Right lobe of liver (tissue), 6 donors: ENCODE results near the gene FMNL2. TPM values are rescaled to one million over a fixed set of nuclear protein-coding genes. Genes with fewer than 3 reads are reported as not detected.

Source experiments
- ATAC-seq, 4 donors: fragments of 200-7000 bp; cut with Tn5 transposase; one replicate each; pipeline ENCODE4 v1.9.1; 2020; ENCODE audit warnings: mild to moderate bottlenecking in 4 of 4, moderate library complexity in 4 of 4
- DNase-seq, 3 donors: peaks; one replicate each; pipeline ENCODE4 v3.0.0-alpha.2; 2020
- H3K27ac ChIP-seq, 3 donors: fragments of 200-600 bp; one replicate each; pipeline ENCODE4 v1.8.0; 2022
- H3K27me3 ChIP-seq, 2 donors: fragments of 200-600 bp; one replicate each; pipeline ENCODE4 v1.8.0; 2022
- H3K36me3 ChIP-seq, 4 donors: fragments of 200-600 bp; sonication (generic) in 1 of 4; one replicate each; pipeline versions ENCODE4 v1.5.1 to v1.8.0; 2017 to 2022; ENCODE audit warnings: control low read depth in 1 of 4
- H3K4me1 ChIP-seq, 4 donors: fragments of 200-600 bp; sonication (generic) in 1 of 4; one replicate each; pipeline versions ENCODE4 v1.5.1 to v1.8.0; 2017 to 2022; ENCODE audit warnings: control low read depth in 1 of 4
- H3K4me3 ChIP-seq, 3 donors: fragments of 200-600 bp; one replicate each; pipeline ENCODE4 v1.8.0; 2022
- H3K9me3 ChIP-seq, 4 donors: fragments of 200-600 bp; sonication (generic) in 1 of 4; one replicate each; pipeline versions ENCODE4 v1.5.1 to v1.8.0; 2017 to 2022; ENCODE audit warnings: control low read depth in 1 of 4
- CTCF ChIP-seq, 4 donors: fragments of 200-600 bp in 3 of 4; fragments of 450-650 bp in 1 of 4; IDR thresholded peaks; one replicate each; pipeline versions ENCODE4 v1.5.1 to v1.8.0; 2016 to 2022; ENCODE audit warnings: antibody characterized with exemption in 4 of 4, mild to moderate bottlenecking in 2 of 4
- POLR2A ChIP-seq: fragments of 450-650 bp; IDR thresholded peaks from one replicate; pipeline ENCODE4 v1.6.1; 2017; ENCODE audit warnings: antibody characterized with exemption, mild to moderate bottlenecking
- WGBS: methylation state at CpG from one replicate; pipeline ENCODE4 v1.1.6; 2018; ENCODE audit warnings: low coverage, low lambda C conversion rate; ENCODE audit not compliant: insufficient coverage; ENCODE audit errors: missing lambda C conversion rate; 5-methylcytosine and 5-hydroxymethylcytosine counted together
- intact Hi-C, 2 donors: fragments of 100-400 bp; cut with DNase I; formaldehyde crosslinking; loops; one replicate each; pipeline versions ENCODE4 v1.11.2 to v1.14.1; 2022
- total RNA-seq, 6 experiments: library from RNA; depleted of rRNA in 2 of 6; stranded (reverse); fragments of >200 nt in 2 of 6; fragmentation: NEBNext Ultra II Directional in 3 of 6; extraction: Animal tissue kit (Norgen Biotek cat#: 25700) in 3 of 6; gene quantifications; one replicate each; pipeline versions ENCODE4 v1.1.0 to v1.2.4, GENCODE V29; 2016 to 2023
- donor health status: DM: no; HTN: yes; CAD: no.
- donor health status: DM: no; HTN: no; CAD: no.
- donor health status: DM: no; HTN: no; CAD: no.
- donor health status: DM: no; HTN: yes; CAD: no.
- donor health status: DM: no; HTN: yes; CAD: no.

FMNL2 gene
- total RNA-seq, 6 experiments from 2014 or later, result 3.5 to 12.1 (median 7.1) TPM

DNA sequence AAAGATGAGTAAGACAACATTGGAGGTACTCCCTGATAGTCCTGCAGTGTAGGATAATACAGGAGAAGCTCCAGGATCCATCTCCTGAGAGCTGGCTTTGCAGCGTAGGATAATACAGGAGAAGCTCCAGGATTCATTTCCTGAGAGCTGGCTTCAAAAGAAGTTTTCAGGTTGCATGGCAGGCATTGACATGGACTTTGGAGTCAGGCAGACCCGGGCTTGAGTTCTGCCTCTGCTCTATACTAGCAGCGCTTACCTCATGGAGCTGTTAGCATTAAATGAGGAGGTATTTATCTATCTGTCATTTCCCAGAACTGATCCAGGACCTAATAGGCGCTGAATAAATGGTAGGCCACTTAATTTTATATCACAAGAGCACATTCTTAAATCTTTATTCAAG, 97.8 kb downstream of the FMNL2 start:
- Histone ChIP-seq H3K36me3 (no peaks in the 10 kb centered on the region), H3K9me3 (no peaks in the 10 kb centered on the region), H3K4me3 (no peak overlapping the region), H3K27ac (peak overlapping the region in 1 of 3 donors; percentile 21), H3K4me1 (no peaks in the 10 kb centered on the region), H3K27me3 (no peaks in the 10 kb centered on the region)
- 67% methylated on average over 4 of the region's 4 CpGs for WGBS
- ATAC-seq (peak in 2 of 4 donors; percentile 12 to 37), DNase-seq (no peak)
- intact Hi-C loops, result no loop called here
- TF ChIP-seq CTCF (IDR thresholded peaks at IDR 0.05) (no peak), POLR2A (no peak)

DNA sequence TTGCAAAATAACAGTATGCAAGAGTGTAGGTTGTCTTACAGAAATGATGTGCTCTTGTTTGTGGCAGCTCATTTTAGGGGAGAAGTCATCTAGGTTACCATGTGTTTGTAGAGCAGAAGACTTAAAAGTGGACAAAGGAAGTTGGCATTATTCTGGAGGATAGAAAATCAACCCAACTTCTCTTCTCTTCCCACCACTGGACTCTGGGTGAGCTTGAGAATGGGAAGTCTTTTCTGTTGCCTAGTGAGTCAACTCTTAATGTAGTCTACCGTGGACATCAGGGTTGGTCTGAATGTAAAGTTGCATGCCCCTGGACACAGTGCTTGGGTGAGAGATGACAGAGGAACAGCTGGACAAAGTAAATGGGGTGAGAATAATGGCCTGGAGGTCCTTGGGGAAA, 98.3 kb downstream of the FMNL2 start:
- Histone ChIP-seq H3K27ac (peak overlapping the region in 1 of 3 donors; percentile 21), H3K27me3 (no peaks in the 10 kb centered on the region), H3K36me3 (no peaks in the 10 kb centered on the region), H3K4me1 (no peaks in the 10 kb centered on the region), H3K4me3 (no peak overlapping the region), H3K9me3 (no peaks in the 10 kb centered on the region)
- ATAC-seq (peak in 3 of 4 donors; percentile 19 to 49 (median 37)), DNase-seq (no peak)
- intact Hi-C loops, result no loop called here
- 85% methylated on average over 1 of the region's 1 CpG for WGBS
- TF ChIP-seq CTCF (IDR thresholded peaks at IDR 0.05) (no peak), POLR2A (no peak)

DNA sequence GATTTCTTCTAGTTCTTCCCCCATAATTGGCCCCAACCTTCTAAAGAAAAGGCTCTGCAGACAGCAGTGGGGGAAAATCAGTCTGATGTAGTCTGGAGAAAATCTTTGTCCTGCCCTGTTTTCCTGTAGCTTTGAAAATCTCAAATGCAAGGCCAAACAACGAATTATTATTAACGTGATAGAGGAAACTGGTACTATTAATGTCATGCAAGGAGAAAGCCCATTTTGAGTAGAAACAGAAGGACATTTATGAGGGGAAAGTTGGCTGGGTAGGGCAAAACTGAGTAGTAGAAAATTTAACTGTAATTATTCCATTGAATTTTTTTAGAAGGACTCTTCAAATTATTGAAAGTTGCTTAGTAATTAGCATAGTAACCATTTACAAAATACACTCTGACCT, 98.8 kb downstream of the FMNL2 start:
- Histone ChIP-seq H3K27me3 (no peaks in the 10 kb centered on the region), H3K4me3 (no peak overlapping the region), H3K36me3 (no peaks in the 10 kb centered on the region), H3K27ac (no peak overlapping the region), H3K9me3 (no peaks in the 10 kb centered on the region), H3K4me1 (no peaks in the 10 kb centered on the region)
- no peak for TF ChIP-seq CTCF (IDR thresholded peaks at IDR 0.05)
- no peak for TF ChIP-seq POLR2A
- 41% methylated on average over 2 of the region's 2 CpGs for WGBS
- ATAC-seq, result no peak
- no peak for DNase-seq
- intact Hi-C loops, result no loop called here

DNA sequence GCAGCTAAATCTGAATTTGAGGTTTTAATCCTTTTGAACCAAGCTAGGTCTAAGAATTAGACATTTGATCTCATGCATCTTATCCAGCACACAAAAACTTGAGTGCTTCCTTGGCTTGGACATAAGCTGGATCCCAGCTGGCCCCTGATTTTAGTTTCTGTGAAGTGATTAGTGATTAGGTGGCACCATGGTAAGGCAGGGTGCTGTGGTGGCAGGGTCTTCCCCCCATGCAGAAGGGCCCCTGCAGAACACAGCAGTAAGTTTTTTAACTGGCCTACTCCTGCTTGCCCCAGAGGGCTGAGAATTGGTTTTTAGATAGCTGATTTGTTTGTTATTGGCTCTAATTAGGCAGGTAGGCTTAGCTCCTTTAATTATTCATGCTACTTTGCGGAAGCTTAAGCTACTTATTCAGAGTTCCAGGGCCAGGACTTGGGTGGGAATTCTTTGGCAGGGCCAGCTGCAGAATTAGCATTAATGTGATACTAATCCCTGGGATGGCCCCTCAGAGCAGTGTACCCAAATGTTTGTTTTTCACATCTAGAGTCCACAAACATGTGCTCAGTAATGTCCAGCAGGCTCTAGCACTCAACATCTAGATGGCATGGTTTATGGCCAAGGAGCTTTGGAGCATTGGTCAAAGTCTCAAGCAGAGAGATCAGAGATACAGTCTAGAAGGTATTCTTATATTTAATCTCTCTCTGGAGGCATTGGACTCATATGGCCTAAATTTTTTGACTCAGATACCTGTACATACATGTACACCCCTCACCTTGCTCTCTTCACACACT, 99.6 kb downstream of the FMNL2 start:
- Histone ChIP-seq H3K4me3 (no peak overlapping the region), H3K36me3 (no peaks in the 10 kb centered on the region), H3K27me3 (no peaks in the 10 kb centered on the region), H3K9me3 (no peaks in the 10 kb centered on the region), H3K4me1 (no peaks in the 10 kb centered on the region), H3K27ac (no peak overlapping the region)
- WGBS, result no CpG with 5 or more reads among the region's 1 CpG
- TF ChIP-seq CTCF (IDR thresholded peaks at IDR 0.05) (no peak), POLR2A (no peak)
- intact Hi-C loops, result no loop called here
- DNase-seq (no peak), ATAC-seq (no peak)
